K562 (cell line): ENCODE measurements around the gene AIF1. TPM values are rescaled to one million over a fixed set of nuclear protein-coding genes. Genes with fewer than 3 reads are reported as not detected.
A peak's percentile ranks its signal among the peaks of the same experiment; 100 is the strongest.

ENCODE experiments used
- ATAC-seq: fragments of 200-7000 bp; cut with Tn5 transposase; 3 replicates; pipeline ENCODE4 v1.9.1; 2020; ENCODE audit warnings: moderate library complexity
- BruUV-seq: library from RNA; stranded (reverse); fragments of 400-500 nt; replicated peaks from 2 replicates; lab custom pipeline; 2021; lab: Mats Ljungman, UMichigan
- CTCF ChIA-PET: fragments of 300-600 bp; formaldehyde crosslinking; extraction: SDS; loops from one replicate; lab custom pipeline; 2021; ENCODE audit warnings: low intra/inter-chr PET ratio; lab: Yijun Ruan, JAX
- POLR2A ChIA-PET: fragments of 300-600, 350-650 bp; sonication (Branson Sonifier 250); formaldehyde crosslinking; extraction: SDS; loops from one replicate; lab custom pipeline; 2021; ENCODE audit warnings: antibody characterized with exemption, inconsistent platforms; lab: Yijun Ruan, JAX
- DNase-seq, 4 experiments: peaks; one replicate each; pipeline versions ENCODE4 v3.0.0 to v3.0.0-alpha.2; 2011 to 2018; ENCODE audit warnings: low spot score in 3 of 4, mixed read lengths in 3 of 4; ENCODE audit errors: extremely low read depth in 1 of 4
- FAIRE-seq: peaks from 2 replicates; lab custom pipeline; 2011; peaks lifted over from hg19 to GRCh38; lab: Jason Lieb, UNC
- H2AFZ ChIP-seq: 2 replicates; pipeline ENCODE4 v1.6.0; 2011; ENCODE audit warnings: low read depth, low read length, control low read depth, inconsistent platforms
- H3K27ac ChIP-seq: fragments of 200-600 bp; 3 replicates; pipeline ENCODE4 v1.8.0; 2011; ENCODE audit warnings: low read depth, mild to moderate bottlenecking, control low read depth, inconsistent platforms, low read length, moderate library complexity, mixed read lengths; ENCODE audit errors: extremely low read depth
- H3K27me3 ChIP-seq, 2 experiments: fragments of 300-600 bp in 1 of 2; 2 replicates in 1 of 2; 3 replicates in 1 of 2; pipeline versions ENCODE4 v1.6.0 to v1.8.0; 2011; ENCODE audit warnings: inconsistent platforms in 2 of 2, low read length in 2 of 2, mild to moderate bottlenecking in 1 of 2, mixed read lengths in 1 of 2, moderate library complexity in 1 of 2; ENCODE audit not compliant: control insufficient read depth in 2 of 2, insufficient read depth in 2 of 2
- H3K36me3 ChIP-seq: fragments of 300-600 bp; 3 replicates; pipeline ENCODE4 v1.8.0; 2011; ENCODE audit warnings: mild to moderate bottlenecking, low read length, inconsistent platforms; ENCODE audit not compliant: control insufficient read depth, insufficient read depth
- H3K4me1 ChIP-seq, 2 experiments: fragments of 200-600 bp in 1 of 2; replicated peaks in 1 of 2; 2 replicates in 1 of 2; 3 replicates in 1 of 2; pipeline versions ENCODE4 v1.5.1 to v1.8.0; 2011; ENCODE audit warnings: inconsistent platforms in 2 of 2, low read length in 2 of 2, mild to moderate bottlenecking in 1 of 2, mixed read lengths in 1 of 2, moderate library complexity in 1 of 2; ENCODE audit not compliant: control insufficient read depth in 2 of 2, insufficient read depth in 2 of 2
- H3K4me2 ChIP-seq: 2 replicates; pipeline ENCODE4 v1.6.1; 2011; ENCODE audit warnings: low read length, control low read depth, inconsistent platforms, mixed read lengths; ENCODE audit not compliant: insufficient read depth
- H3K4me3 ChIP-seq: fragments of 200-600 bp; sonication (generic), shearing (Covaris generic); 2 replicates; pipeline ENCODE4 v1.5.1; 2016; ENCODE audit warnings: control low read depth, inconsistent platforms
- H3K79me2 ChIP-seq: fragments of 200-600 bp; 3 replicates; pipeline ENCODE4 v1.8.0; 2011; ENCODE audit warnings: low read length, inconsistent platforms; ENCODE audit not compliant: control insufficient read depth, insufficient read depth
- H3K9ac ChIP-seq, 2 experiments: 2 replicates each; pipeline versions ENCODE4 v1.6.0 to v1.6.1; 2011; ENCODE audit warnings: low read depth in 2 of 2, low read length in 2 of 2, control low read depth in 1 of 2, inconsistent platforms in 1 of 2, mild to moderate bottlenecking in 1 of 2, mixed read lengths in 1 of 2; ENCODE audit not compliant: insufficient read depth in 1 of 2
- H3K9me1 ChIP-seq: one replicate; pipeline ENCODE4 v1.6.0; 2011; ENCODE audit warnings: inconsistent platforms, mild to moderate bottlenecking, low read length, moderate library complexity; ENCODE audit not compliant: control insufficient read depth, insufficient read depth
- H3K9me3 ChIP-seq: replicated peaks from 2 replicates; pipeline ENCODE4 v1.5.1; 2011; ENCODE audit warnings: low read depth, low read length, inconsistent platforms; ENCODE audit not compliant: control insufficient read depth, insufficient read depth
- H4K20me1 ChIP-seq: replicated peaks from 2 replicates; pipeline ENCODE4 v1.6.1; 2011; ENCODE audit warnings: low read length, inconsistent platforms, mixed read lengths; ENCODE audit not compliant: control insufficient read depth, insufficient read depth
- BCOR ChIP-seq: fragments of 450-650 bp; IDR thresholded peaks from 2 replicates; pipeline ENCODE4 v1.6.1; 2016
- FOXK1 ChIP-seq: sonication (generic); formaldehyde crosslinking; IDR thresholded peaks from 2 replicates; pipeline ENCODE4 v1.8.0; 2022; ENCODE audit warnings: missing genetic modification reagents, mild to moderate bottlenecking, borderline replicate concordance
- HDAC2 ChIP-seq: fragments of 450-650 bp; IDR thresholded peaks from 2 replicates; pipeline ENCODE4 v1.6.1; 2016; ENCODE audit warnings: mild to moderate bottlenecking
- KAT7 ChIP-seq: sonication (generic); formaldehyde crosslinking; IDR thresholded peaks from 2 replicates; pipeline ENCODE4 v1.8.0; 2022; ENCODE audit warnings: missing genetic modification reagents, mild to moderate bottlenecking, borderline replicate concordance
- MECOM ChIP-seq: fragments of 250-450 bp; sonication (Bioruptor Pico); IDR thresholded peaks from 2 replicates; pipeline ENCODE4 v1.8.0; 2022; ENCODE audit warnings: inconsistent platforms
- MLX ChIP-seq, 2 experiments: fragments of 450-650 bp in 1 of 2; sonication (generic) in 1 of 2; formaldehyde crosslinking; conservative IDR thresholded peaks; 2 replicates each; pipeline versions ENCODE4 v1.4.0 to v1.8.1; 2020 to 2022; ENCODE audit warnings: mild to moderate bottlenecking in 1 of 2, missing genetic modification reagents in 1 of 2
- MTA3 ChIP-seq: fragments of 450-650 bp; formaldehyde crosslinking; IDR thresholded peaks from 2 replicates; pipeline ENCODE4 v1.6.1; 2017; ENCODE audit warnings: mild to moderate bottlenecking, borderline replicate concordance
- MXD1 ChIP-seq: fragments of 250-450 bp; sonication (Bioruptor Pico); IDR thresholded peaks from 2 replicates; pipeline ENCODE4 v1.8.0; 2021; ENCODE audit warnings: borderline replicate concordance, mild to moderate bottlenecking, moderate library complexity; ENCODE audit not compliant: poor library complexity, severe bottlenecking
- MYC ChIP-seq, 2 experiments: fragments of 250-450 bp in 1 of 2; sonication (Bioruptor Pico) in 1 of 2; IDR thresholded peaks; 2 replicates each; pipeline versions ENCODE4 v1.5.1 to v1.6.1; 2012 to 2021; ENCODE audit warnings: low read depth in 2 of 2, borderline replicate concordance in 1 of 2, improper control_type of control experiment in 1 of 2, low read length in 1 of 2, mild to moderate bottlenecking in 1 of 2, moderate library complexity in 1 of 2
- PHB ChIP-seq: fragments of 250-450 bp; sonication (Bioruptor Pico); IDR thresholded peaks from 2 replicates; pipeline ENCODE4 v1.5.0; 2021
- PHTF2 ChIP-seq: fragments of 250-450 bp; sonication (Bioruptor Pico); IDR thresholded peaks from 2 replicates; pipeline ENCODE4 v1.5.0; 2021; ENCODE audit warnings: mild to moderate bottlenecking
- PTBP1 ChIP-seq: fragments of 200-400 bp; formaldehyde crosslinking; IDR thresholded peaks from 2 replicates; pipeline ENCODE4 v1.6.1; 2017; ENCODE audit warnings: low read depth, low read length
- PYGO2 ChIP-seq: fragments of 450-650 bp; IDR thresholded peaks from 2 replicates; pipeline ENCODE4 v1.6.1; 2016; ENCODE audit warnings: mild to moderate bottlenecking, missing genetic modification characterization, moderate library complexity, missing compliant biosample characterization
- RAD21 ChIP-seq, 2 experiments: fragments of 250-450 bp in 1 of 2; fragments of 450-650 bp in 1 of 2; sonication (Bioruptor Pico) in 1 of 2; formaldehyde crosslinking in 1 of 2; IDR thresholded peaks in 1 of 2; conservative IDR thresholded peaks in 1 of 2; 2 replicates each; pipeline versions ENCODE4 v1.4.0 to v1.8.0; 2020 to 2022; ENCODE audit warnings: mild to moderate bottlenecking in 2 of 2, moderate library complexity in 1 of 2
- SOX6 ChIP-seq: fragments of 450-650 bp; IDR thresholded peaks from 2 replicates; pipeline ENCODE4 v1.6.1; 2014; ENCODE audit warnings: mild to moderate bottlenecking
- TOE1 ChIP-seq, 2 experiments: fragments of 450-650 bp in 1 of 2; sonication (generic) in 1 of 2; formaldehyde crosslinking in 1 of 2; IDR thresholded peaks; 2 replicates each; pipeline versions ENCODE4 v1.7.1 to v1.8.0; 2016 to 2022; ENCODE audit warnings: borderline replicate concordance in 2 of 2, mild to moderate bottlenecking in 2 of 2, antibody characterized with exemption in 1 of 2, inconsistent platforms in 1 of 2, low read depth in 1 of 2, missing genetic modification reagents in 1 of 2, moderate library complexity in 1 of 2
- ZNF444 ChIP-seq: fragments of 250-450 bp; sonication (Bioruptor Pico); IDR thresholded peaks from 2 replicates; pipeline ENCODE4 v1.4.0; 2020; ENCODE audit warnings: mild to moderate bottlenecking, moderate library complexity
- ZNF583 ChIP-seq: fragments of 250-450 bp; sonication (Bioruptor Pico); IDR thresholded peaks from 2 replicates; pipeline ENCODE4 v1.4.0; 2020
- WGBS: fragments of 100-300 bp; shearing (Covaris generic); methylation state at CpG from one replicate; pipeline ENCODE4 v1.1.6; 2016; ENCODE audit warnings: low coverage, mixed read lengths; ENCODE audit not compliant: insufficient coverage; ENCODE audit errors: missing lambda C conversion rate; 5-methylcytosine and 5-hydroxymethylcytosine counted together
- in situ Hi-C: fragments of 300-500 bp; cut with MboI; formaldehyde crosslinking; loops from 4 replicates; pipeline ENCODE4 v1.15.0; 2018; ENCODE audit warnings: inconsistent platforms, mixed read lengths
- intact Hi-C: fragments of 100-400 bp; cut with micrococcal nuclease; formaldehyde crosslinking; loops from 2 replicates; pipeline ENCODE4 v1.14.2; 2022
- polyA plus RNA-seq, 8 experiments: library from polyadenylated mRNA; depleted of rRNA in 4 of 8; stranded (reverse) in 5 of 8; unstranded in 3 of 8; fragments of >200 nt; fragmentation: Nextera tagmentation in 2 of 8; fragmentation: Illumina TruSeq in 1 of 8; extraction: Ambion mirVana in 2 of 8; extraction: Trizol in 1 of 8; gene quantifications; 2 replicates each; pipeline versions ENCODE4 v1.2.1 to v1.2.3, GENCODE V29; 2011 to 2014; ENCODE audit warnings: inconsistent platforms in 1 of 8, missing spikeins in 1 of 8
- total RNA-seq, 7 experiments: library from RNA; depleted of rRNA in 6 of 7; stranded (reverse); fragments of >200 nt in 6 of 7; fragmentation: Illumina TruSeq in 2 of 7; extraction: Trizol in 2 of 7; gene quantifications; 2 replicates each; pipeline versions ENCODE4 v1.2.1 to v1.2.3, GENCODE V29; 2011 to 2021; ENCODE audit warnings: low replicate concordance in 1 of 7

The AIF1 gene
- total and polyA plus RNA-seq, 9 of the 15 experiments (the other 6 are each of a cell fraction or from before 2014, with no cell fraction given), result 9.4 to 33.4 (median 19.4) TPM

- 2% methylated on average over 29 of the region's 29 CpGs for WGBS
- H3K27ac ChIP-seq, result peak overlapping the region; percentile 98
- in situ Hi-C loops, result no loop called here
- peaks cover 14 to 15% of the 10 kb centered on the region in 2 experiments for H3K4me1 ChIP-seq
- no peaks in the 10 kb centered on the region for H3K9me3 ChIP-seq
- ChIA-PET POLR2A (interaction anchor here (0.7 to 8.5 kb wide), 47 partner anchors 11 to 1724 kb away, joined by 3 to 267 read pairs (median 8); partner anchors contain the start of genes C6orf47, CSNK2B, DDX39B and GPANK1), CTCF (no interaction called here)
- H2AFZ ChIP-seq, result peak overlapping the region; percentile 94
- FAIRE-seq (peak; percentile 87), ATAC-seq (peak; percentile 82), DNase-seq (peak in 2 of 4 experiments; percentile 90 to 94)
- peak overlapping the region; percentile 73 for H3K4me3 ChIP-seq
- H3K36me3 ChIP-seq, result peaks cover 65% of the 10 kb centered on the region
- TSS peak; percentile 80 for BruUV-seq
- peaks cover 72% of the 10 kb centered on the region for H3K79me2 ChIP-seq
- intact Hi-C loops, result loop anchor here (1.0 kb wide), 5 partner anchors 9 to 212 kb away; partner anchors contain the start of genes C6orf47 and DDX39B
- peaks cover 2% of the 10 kb centered on the region for H4K20me1 ChIP-seq
- peak overlapping the region; percentile 90 for H3K4me2 ChIP-seq
- no peaks in the 10 kb centered on the region for H3K9me1 ChIP-seq
- no peaks in the 10 kb centered on the region for H3K27me3 ChIP-seq
- peak overlapping the region; percentile 95 to 97 for H3K9ac ChIP-seq
- TF ChIP-seq MXD1 (CRISPR knock-in tag), result peak; percentile 75
- TF ChIP-seq MECOM (CRISPR knock-in tag), result no peak
- TF ChIP-seq KAT7 (CRISPR knock-in tag), result 0 out of 2 replicates have a peak, but pooled peaks have one; percentile 73
- TF ChIP-seq ZNF583 (CRISPR knock-in tag), result peak; percentile 27; the same call in 1 of the 2 replicates
- TF ChIP-seq MYC (IDR thresholded peaks at IDR 0.05; ENCODE audit: low read depth, low read length), result peak; percentile 75; the same call in 1 of the 2 replicates
- no peak for TF ChIP-seq MYC (CRISPR knock-in tag; IDR thresholded peaks at IDR 0.05; ENCODE audit: borderline replicate concordance, low read depth)
- TF ChIP-seq MLX (CRISPR knock-in tag; conservative IDR thresholded peaks at IDR 0.05), result 0 out of 4 replicates have a peak, but pooled peaks of 1 of the 2 experiments have one; percentile 33
- TF ChIP-seq PTBP1, result 0 out of 2 replicates have a peak, but pooled peaks have one; percentile 30
- TF ChIP-seq SOX6, result peak; percentile 73
- TF ChIP-seq HDAC2, result 0 out of 2 replicates have a peak, but pooled peaks have one; percentile 93
- peak in 1 of 2 experiments; percentile 20; a peak in 1 of 4 replicates for TF ChIP-seq RAD21 (CRISPR knock-in tag; conservative IDR thresholded peaks at IDR 0.05 in 1 of 2, IDR thresholded peaks at IDR 0.05 in 1 of 2)
- TF ChIP-seq PHTF2, result 0 out of 2 replicates have a peak, but pooled peaks have one; percentile 12
- TF ChIP-seq TOE1 (IDR thresholded peaks at IDR 0.05; ENCODE audit: borderline replicate concordance), result no peak
- peak; percentile 81; the same call in 1 of the 2 replicates for TF ChIP-seq TOE1 (CRISPR knock-in tag; IDR thresholded peaks at IDR 0.05; ENCODE audit: borderline replicate concordance, low read depth)
- TF ChIP-seq MTA3, result peak; percentile 13; the same call in 1 of the 2 replicates
- no peak for TF ChIP-seq FOXK1 (CRISPR knock-in tag)
- 0 out of 2 replicates have a peak, but pooled peaks have one; percentile 24 for TF ChIP-seq ZNF444 (CRISPR knock-in tag)
- TF ChIP-seq PHB (CRISPR knock-in tag), result peak; percentile 17; the same call in 1 of the 2 replicates
- no peak for TF ChIP-seq BCOR
- TF ChIP-seq PYGO2, result 0 out of 2 replicates have a peak, but pooled peaks have one; percentile 26
These were observed 36.7 kb downstream of the AIF1 start for GRCh38 chr6:31651602-31652191.
